Liver (tissue), 3 donors: ENCODE data around the gene RCOR2.

Experiments used
- CTCF ChIP-seq: fragments of 150-350 bp; IDR thresholded peaks from 2 replicates; pipeline ENCODE4 v1.5.1; 2017; ENCODE audit warnings: improper control_type of control experiment, low read depth, low read length; ENCODE audit not compliant: missing input control
- JUND ChIP-seq, 2 donors: IDR thresholded peaks; 2 replicates each; pipeline ENCODE4 v1.6.1; 2016; ENCODE audit warnings: antibody characterized with exemption in 2 of 2
- MAX ChIP-seq: IDR thresholded peaks from 2 replicates; pipeline ENCODE4 v1.6.1; 2016; ENCODE audit warnings: antibody characterized with exemption
- REST ChIP-seq: IDR thresholded peaks from 2 replicates; pipeline ENCODE4 v1.6.1; 2016; ENCODE audit warnings: antibody characterized with exemption, mild to moderate bottlenecking
- donor health status: healthy.
- donor health status: healthy.

- TF ChIP-seq CTCF (no peak), REST (no peak), MAX (no peak), JUND (IDR thresholded peaks at IDR 0.05) (no peak)
Observed at GRCh38 chr11:63868399-63869064, 48.4 kb downstream of the RCOR2 start.
